Pancreas (tissue), 10 donors: ENCODE measurements around the gene GNPTAB. TPM values are rescaled to one million over a fixed set of nuclear protein-coding genes. Genes with fewer than 3 reads are reported as not detected.

Experiments
- ATAC-seq, 4 donors: fragments of 200-7000 bp; cut with Tn5 transposase; one replicate each; pipeline versions ENCODE4 v1.8.0 to v1.9.1; 2020; ENCODE audit warnings: mild to moderate bottlenecking in 4 of 4, moderate library complexity in 4 of 4
- DNase-seq, 6 donors: peaks; one replicate each; pipeline ENCODE4 v3.0.0-alpha.2; 2020
- FAIRE-seq: peaks from 2 replicates; lab custom pipeline; 2012; peaks lifted over from hg19 to GRCh38; lab: Jason Lieb, UNC
- H3K27ac ChIP-seq, 4 donors: fragments of 200-600 bp; sonication (generic); 1 replicate in 3 of 4; 2 replicates in 1 of 4; pipeline versions ENCODE4 v1.5.0 to v1.8.0; 2020
- H3K27me3 ChIP-seq, 4 donors: fragments of 200-600 bp; one replicate each; pipeline ENCODE4 v1.8.0; 2021
- H3K36me3 ChIP-seq, 3 donors: fragments of 200-600 bp; sonication (generic) in 1 of 3; one replicate each; pipeline versions ENCODE4 v1.5.0 to v1.8.0; 2020 to 2021
- H3K4me1 ChIP-seq, 3 donors: fragments of 200-600 bp; one replicate each; pipeline ENCODE4 v1.8.0; 2021
- H3K4me3 ChIP-seq, 4 donors: fragments of 200-600 bp; sonication (generic) in 2 of 4; one replicate each; pipeline versions ENCODE4 v1.5.0 to v1.8.0; 2020 to 2021
- H3K9me3 ChIP-seq, 4 donors: fragments of 200-600 bp; one replicate each; pipeline ENCODE4 v1.8.0; 2021
- WGBS, 2 donors: extraction: QIAGEN DNeasy Blood & Tissue Kit; methylation state at CpG; one replicate each; pipeline ENCODE4 v1.1.7; 2013; 5-methylcytosine and 5-hydroxymethylcytosine counted together
- intact Hi-C, 3 donors: fragments of 100-400 bp; cut with DNase I; formaldehyde crosslinking; loops; one replicate each; pipeline versions ENCODE4 v1.11.1 to v1.14.2; 2022
- polyA plus RNA-seq, 2 donors: library from polyadenylated mRNA; stranded (reverse); fragments of 200-250 nt; gene quantifications; one replicate each; pipeline ENCODE4 v1.2.3, GENCODE V29; 2013
- total RNA-seq, 6 donors: library from RNA; stranded (reverse); fragmentation: NEBNext Ultra II Directional in 4 of 6; extraction: Animal tissue kit (Norgen Biotek cat#: 25700) in 4 of 6; gene quantifications; one replicate each; pipeline versions ENCODE4 v1.2.1 to v1.2.4, GENCODE V29; 2021 to 2023
- TF ChIP-seq, protein P1 (sequence below), 4 donors: fragments of 200-600 bp; sonication (generic) in 3 of 4; IDR thresholded peaks; one replicate each; pipeline versions ENCODE4 v1.5.0 to v1.8.0; 2021; ENCODE audit warnings: antibody characterized with exemption in 4 of 4
- donor health status: healthy with polysubstance abuse.
- donor health status: DM: no; HTN: no; CAD: no; lungs with moderate emphysema.
- donor health status: DM: no; HTN: no; CAD: no.
- donor health status: control.
- donor health status: control.
- donor health status: Bipolar disorder and iron deficiency.
- donor health status: DM: yes; HTN: yes; CAD: no.
- donor health status: DM: no; HTN: no; CAD: no.
- donor health status: DM: no; HTN: no; CAD: no.
- donor health status: DM: yes; HTN: yes; CAD: no.

Gene GNPTAB
- total and polyA plus RNA-seq, 8 donors: 5.4 to 27.7 (median 12.2) TPM

- Histone ChIP-seq H3K9me3 (no peaks in the 10 kb centered on the region), H3K27ac (no peak overlapping the region), H3K4me1 (peaks cover 0 to 10% (median 5%) of the 10 kb centered on the region in 3 donors), H3K36me3 (no peaks in the 10 kb centered on the region), H3K27me3 (no peaks in the 10 kb centered on the region), H3K4me3 (no peak overlapping the region)
- WGBS, 2 donors: 96 to 99% methylated on average over 6 of the region's 6 CpGs
- DNase-seq (no peak), ATAC-seq (no peak), FAIRE-seq (no peak)
- TF ChIP-seq, protein P1, sequence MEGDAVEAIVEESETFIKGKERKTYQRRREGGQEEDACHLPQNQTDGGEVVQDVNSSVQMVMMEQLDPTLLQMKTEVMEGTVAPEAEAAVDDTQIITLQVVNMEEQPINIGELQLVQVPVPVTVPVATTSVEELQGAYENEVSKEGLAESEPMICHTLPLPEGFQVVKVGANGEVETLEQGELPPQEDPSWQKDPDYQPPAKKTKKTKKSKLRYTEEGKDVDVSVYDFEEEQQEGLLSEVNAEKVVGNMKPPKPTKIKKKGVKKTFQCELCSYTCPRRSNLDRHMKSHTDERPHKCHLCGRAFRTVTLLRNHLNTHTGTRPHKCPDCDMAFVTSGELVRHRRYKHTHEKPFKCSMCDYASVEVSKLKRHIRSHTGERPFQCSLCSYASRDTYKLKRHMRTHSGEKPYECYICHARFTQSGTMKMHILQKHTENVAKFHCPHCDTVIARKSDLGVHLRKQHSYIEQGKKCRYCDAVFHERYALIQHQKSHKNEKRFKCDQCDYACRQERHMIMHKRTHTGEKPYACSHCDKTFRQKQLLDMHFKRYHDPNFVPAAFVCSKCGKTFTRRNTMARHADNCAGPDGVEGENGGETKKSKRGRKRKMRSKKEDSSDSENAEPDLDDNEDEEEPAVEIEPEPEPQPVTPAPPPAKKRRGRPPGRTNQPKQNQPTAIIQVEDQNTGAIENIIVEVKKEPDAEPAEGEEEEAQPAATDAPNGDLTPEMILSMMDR (IDR thresholded peaks at IDR 0.05): no peak
- intact Hi-C loops: no loop called here
These were observed 2.1 kb downstream of the GNPTAB start for GRCh38 chr12:101828463-101829196.

DNA sequence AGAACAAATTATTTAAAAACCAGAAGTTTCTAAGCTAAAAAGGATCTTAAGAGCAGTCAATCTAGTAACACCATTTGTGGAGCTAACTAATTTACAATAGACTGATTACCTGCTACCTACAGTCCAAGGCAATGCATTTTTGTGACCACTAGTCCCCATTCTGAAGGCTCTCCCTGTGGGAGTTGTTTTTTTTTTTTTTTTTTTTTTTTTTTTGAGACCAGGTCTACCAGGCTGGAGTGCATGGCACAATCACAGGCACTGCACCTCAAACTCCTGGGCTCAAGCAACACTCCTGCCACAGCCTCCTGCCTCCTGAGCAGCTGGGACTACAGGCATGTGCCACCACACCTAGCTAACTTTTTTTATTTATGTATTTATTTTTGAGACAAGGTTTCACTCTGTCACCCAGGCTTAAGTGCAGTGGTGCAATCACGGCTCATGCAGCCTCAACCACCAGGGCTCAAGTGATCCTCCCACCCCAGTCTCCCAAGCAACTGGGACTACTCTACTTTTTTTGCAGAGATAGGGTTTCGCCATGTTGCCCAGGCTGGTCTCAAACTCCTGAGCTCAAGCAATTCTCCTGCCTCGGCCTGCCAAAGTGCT lies 3.9 kb downstream of the GNPTAB start:
- TF ChIP-seq, protein P1 (IDR thresholded peaks at IDR 0.05): no peak
- intact Hi-C loops: no loop called here
- Histone ChIP-seq H3K4me3 (no peak overlapping the region), H3K27ac (no peak overlapping the region), H3K36me3 (no peaks in the 10 kb centered on the region), H3K27me3 (no peaks in the 10 kb centered on the region), H3K9me3 (no peaks in the 10 kb centered on the region), H3K4me1 (peaks cover 0 to 10% (median 5%) of the 10 kb centered on the region in 3 donors)
- DNase-seq (no peak), FAIRE-seq (no peak), ATAC-seq (no peak)
- 90 to 97% methylated on average over 3 of the region's 3 CpGs for WGBS, 2 donors

DNA sequence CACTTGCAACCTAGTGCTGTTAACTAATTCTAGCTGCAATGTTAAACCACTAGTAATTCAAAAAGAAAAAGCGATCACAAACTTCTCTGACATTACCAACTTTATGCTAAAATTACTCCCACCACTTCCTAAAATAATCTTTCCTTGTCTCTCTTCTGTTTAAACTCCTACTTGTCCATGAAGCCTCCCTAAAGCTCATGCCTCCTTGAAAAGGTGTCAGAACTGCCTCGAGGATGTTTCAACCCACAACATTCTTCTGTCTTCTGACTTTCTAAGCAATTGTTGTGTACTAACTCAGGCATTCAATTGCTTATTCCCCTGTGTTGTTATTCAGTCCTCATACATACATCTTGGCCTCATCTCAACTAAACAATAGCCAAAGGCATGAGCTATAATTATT lies 5.9 kb downstream of the GNPTAB start:
- H3K27ac ChIP-seq: no peak overlapping the region
- no peaks in the 10 kb centered on the region for H3K9me3 ChIP-seq
- no peaks in the 10 kb centered on the region for H3K36me3 ChIP-seq
- TF ChIP-seq, protein P1 (IDR thresholded peaks at IDR 0.05): no peak
- 76 to 79% methylated on average over 2 of the region's 2 CpGs for WGBS, 2 donors
- H3K4me1 ChIP-seq: peaks cover 0 to 10% (median 5%) of the 10 kb centered on the region in 3 donors
- DNase-seq (no peak), FAIRE-seq (no peak), ATAC-seq (no peak)
- no peaks in the 10 kb centered on the region for H3K27me3 ChIP-seq
- no peak overlapping the region for H3K4me3 ChIP-seq
- intact Hi-C loops: no loop called here

DNA sequence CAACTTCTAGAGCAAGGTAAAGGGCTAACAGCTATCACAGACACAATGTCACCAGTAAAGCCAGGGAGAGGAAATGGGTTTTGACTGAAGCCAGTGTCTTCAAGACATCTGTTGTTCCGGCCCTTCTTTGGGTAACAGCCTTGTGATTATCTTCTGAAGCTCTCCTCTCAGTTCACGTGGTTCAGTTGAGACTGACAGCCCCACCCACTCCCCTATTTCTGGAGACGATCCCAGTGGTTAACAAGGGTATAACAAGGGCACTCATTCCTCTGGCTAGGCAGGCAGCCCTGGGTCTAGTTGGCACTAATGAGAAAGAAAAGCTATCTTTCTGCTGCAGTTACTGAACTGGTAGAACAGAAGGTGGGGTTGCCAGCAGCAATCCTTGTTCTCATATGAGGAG lies 6.9 kb downstream of the GNPTAB start:
- TF ChIP-seq, protein P1 (IDR thresholded peaks at IDR 0.05): no peak
- WGBS, 2 donors: 18 to 19% methylated on average over 3 of the region's 3 CpGs
- DNase-seq (peak in 2 of 6 donors; percentile 11 to 32), ATAC-seq (peak; percentile 35 to 83 (median 78)), FAIRE-seq (no peak)
- H3K27me3 ChIP-seq: no peaks in the 10 kb centered on the region
- H3K4me1 ChIP-seq: peaks cover 0 to 10% (median 5%) of the 10 kb centered on the region in 3 donors
- H3K4me3 ChIP-seq: no peak overlapping the region
- H3K9me3 ChIP-seq: no peaks in the 10 kb centered on the region
- intact Hi-C loops: no loop called here
- H3K36me3 ChIP-seq: no peaks in the 10 kb centered on the region
- no peak overlapping the region for H3K27ac ChIP-seq

- no peaks in the 10 kb centered on the region for H3K9me3 ChIP-seq
- no peak for ATAC-seq
- WGBS, 2 donors: 82 to 88% methylated on average over 4 of the region's 4 CpGs
- no peak for DNase-seq
- TF ChIP-seq, protein P1 (IDR thresholded peaks at IDR 0.05): no peak
- H3K4me1 ChIP-seq: peaks cover 0 to 5% (median 4%) of the 10 kb centered on the region in 3 donors
- no peak overlapping the region for H3K4me3 ChIP-seq
- no peaks in the 10 kb centered on the region for H3K27me3 ChIP-seq
- no peak overlapping the region for H3K27ac ChIP-seq
- no peak for FAIRE-seq
- no peaks in the 10 kb centered on the region for H3K36me3 ChIP-seq
- intact Hi-C loops: no loop called here
These were observed 7.7 kb downstream of the GNPTAB start for GRCh38 chr12:101823039-101823438.
